Superior temporal gyrus (tissue), 1 donor: ENCODE measurements around the gene MMP7.
"Not testable (repeated sequence)": the region's sequence is repeated elsewhere in the genome, so short reads cannot be mapped to it uniquely, and the experiment has no call there.

Experiments
- DNase-seq: peaks from one replicate; pipeline ENCODE4 v3.0.0-alpha.2; 2016; ENCODE audit errors: extremely low spot score

MMP7 gene

GRCh38 chr11:102538932-102539331 lies 8.4 kb upstream of the MMP7 start:
- DNase-seq: no peak

DNA sequence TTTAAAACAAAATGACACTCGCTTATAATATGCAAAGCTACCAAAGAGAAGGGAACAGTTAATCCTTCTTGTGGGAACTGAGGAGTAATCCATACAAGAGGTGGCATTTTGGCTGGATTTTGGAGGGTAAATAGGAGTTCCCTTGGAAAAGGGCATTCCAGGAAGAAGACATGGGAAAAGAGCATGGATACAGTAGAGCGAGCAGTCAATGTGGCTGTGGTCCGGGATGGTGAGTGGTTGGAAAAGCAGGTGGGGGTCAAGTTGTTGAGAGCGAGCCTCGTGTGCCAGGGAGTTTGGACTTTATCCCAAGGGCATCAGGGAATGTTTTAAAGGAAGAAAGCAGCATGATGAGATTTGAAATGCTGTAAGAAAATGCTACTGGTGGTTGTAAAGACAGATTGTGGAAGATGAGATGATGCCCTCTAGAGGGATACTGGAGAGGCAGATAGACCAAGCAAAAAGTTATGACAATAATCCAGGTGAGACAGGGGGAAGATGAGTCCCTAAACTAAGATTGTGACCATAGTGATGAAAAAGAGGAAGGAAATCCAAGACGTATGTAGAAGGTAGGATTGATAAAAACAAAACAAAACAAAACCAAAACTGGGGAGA lies 3.8 kb upstream of the MMP7 start:
- no peak for DNase-seq

- no peak for DNase-seq
These were observed 1.9 kb downstream of the MMP7 start for GRCh38 chr11:102528618-102529017.

DNA sequence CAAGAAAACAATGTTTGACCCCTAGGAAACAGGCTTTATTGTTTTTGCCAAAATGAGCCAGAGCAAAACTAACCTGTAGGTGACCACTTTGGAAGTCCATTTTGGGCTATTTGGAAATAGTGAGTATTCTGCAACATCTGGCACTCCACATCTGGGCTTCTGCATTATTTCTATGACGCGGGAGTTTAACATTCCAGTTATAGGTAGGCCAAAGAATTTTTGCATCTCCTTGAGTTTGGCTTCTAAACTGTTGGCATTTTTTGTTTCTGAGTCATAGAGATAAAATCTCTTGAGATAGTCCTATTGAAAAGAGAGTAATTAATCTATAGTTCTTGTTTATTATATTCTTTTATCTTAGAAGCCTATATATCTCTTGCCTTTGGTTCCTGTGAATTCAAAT lies 2.9 kb downstream of the MMP7 start:
- DNase-seq: no peak

GRCh38 chr11:102527041-102527440 lies 3.5 kb downstream of the MMP7 start:
- DNase-seq: no peak

DNA sequence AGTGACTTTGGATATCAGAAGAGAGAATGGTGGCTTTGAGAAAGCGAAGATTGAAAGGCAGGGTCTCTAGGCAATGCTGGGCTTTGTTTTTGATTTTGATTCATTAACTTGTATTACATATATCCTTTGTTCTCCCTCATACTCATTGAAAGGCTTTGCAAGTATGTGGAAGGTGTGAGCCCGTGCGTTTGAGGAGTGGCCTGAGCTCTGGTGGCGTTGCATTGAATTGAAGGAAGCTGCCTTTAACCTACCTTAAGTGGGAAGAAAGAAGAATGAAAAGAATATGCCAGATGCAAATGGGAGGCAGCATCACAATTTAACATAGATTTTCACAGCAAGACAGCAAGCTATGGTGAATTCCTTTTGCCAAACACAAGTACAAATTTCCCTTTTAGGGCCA lies 6.7 kb downstream of the MMP7 start:
- DNase-seq: no peak

GRCh38 chr11:102523189-102523570 lies 7.4 kb downstream of the MMP7 start:
- DNase-seq: no peak

DNA sequence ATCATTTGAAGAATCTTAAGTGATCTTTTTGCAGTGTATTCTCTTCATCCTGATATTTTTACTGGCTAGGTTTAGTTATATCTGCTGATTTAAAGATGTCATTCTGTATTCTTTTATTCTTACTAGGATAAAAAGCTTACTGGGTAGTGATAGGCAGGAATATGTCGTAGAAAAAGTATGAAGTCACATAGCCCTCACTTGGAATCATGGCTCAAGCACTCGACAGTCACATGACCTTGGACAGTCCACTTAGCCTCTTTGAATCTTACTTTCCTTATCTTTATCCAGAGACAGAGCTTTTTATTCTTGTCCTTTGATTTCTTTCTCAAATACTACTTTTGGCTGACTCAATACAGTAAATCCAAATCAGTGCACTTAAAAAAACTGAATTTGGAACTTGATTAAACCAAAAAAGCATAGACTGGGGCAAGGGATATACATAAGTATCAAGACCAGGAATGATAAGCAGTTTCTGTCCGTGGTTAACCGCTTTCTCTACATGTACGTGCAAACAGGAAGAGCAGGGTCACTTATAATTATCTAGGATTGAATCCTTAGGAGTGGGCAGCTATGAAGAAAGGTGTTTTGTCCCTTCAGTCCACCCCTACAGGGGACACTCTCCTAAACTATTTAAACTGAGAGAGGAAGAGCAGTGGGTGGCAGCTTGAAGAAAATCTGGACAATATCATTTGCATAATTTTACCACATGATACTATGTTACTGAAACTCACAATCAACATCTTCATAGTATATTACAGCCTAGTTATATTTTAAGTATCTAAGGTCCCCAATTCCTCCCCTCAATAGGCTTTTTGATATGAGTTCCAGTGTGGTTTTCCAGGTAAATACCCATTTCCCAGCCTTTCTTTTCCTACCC lies 8.0 kb downstream of the MMP7 start:
- DNase-seq: no peak

- DNase-seq: no peak
These were observed 9.4 kb downstream of the MMP7 start for GRCh38 chr11:102521121-102521520.

GRCh38 chr11:102520514-102520913 lies 10.0 kb downstream of the MMP7 start:
- no peak for DNase-seq

DNA sequence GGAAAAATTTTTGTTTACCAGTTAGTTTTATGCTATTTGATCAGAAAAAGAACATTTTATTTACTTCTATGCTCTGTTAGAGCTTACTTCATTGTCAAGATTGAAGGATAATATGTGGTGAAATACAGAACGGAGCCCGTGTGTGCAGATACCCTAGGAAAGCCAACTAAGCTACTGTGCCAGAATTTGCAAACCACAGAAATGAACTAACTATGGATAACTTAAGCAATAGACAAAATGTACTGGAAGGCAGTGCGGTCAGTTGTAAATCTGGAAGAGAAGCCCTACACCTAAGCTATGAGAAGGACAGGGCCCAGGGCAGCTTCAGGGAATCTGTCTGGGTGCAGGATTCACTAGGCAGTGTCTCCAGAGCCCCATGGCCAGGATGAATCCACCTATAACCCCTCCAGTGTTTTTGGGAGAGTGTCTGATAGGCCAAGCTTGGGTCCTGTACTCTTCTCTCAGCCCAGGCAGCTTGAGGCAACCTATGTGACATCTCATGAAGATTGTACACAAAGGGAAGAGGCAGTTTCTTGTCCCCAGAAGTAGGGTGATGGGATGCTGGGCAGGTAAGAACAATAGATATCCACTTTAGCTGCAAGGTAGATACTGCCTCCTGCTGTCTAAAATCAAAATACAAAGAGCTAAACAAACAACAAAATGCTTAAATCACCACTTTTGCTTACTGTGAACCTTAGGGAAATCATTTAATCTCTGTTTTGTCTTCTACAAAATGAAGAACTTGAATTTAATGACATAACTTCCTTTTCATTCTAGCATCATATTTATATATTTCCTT lies 12.1 kb downstream of the MMP7 start:
- no peak for DNase-seq

GRCh38 chr11:102517670-102518069 lies 12.9 kb downstream of the MMP7 start:
- no peak for DNase-seq

DNA sequence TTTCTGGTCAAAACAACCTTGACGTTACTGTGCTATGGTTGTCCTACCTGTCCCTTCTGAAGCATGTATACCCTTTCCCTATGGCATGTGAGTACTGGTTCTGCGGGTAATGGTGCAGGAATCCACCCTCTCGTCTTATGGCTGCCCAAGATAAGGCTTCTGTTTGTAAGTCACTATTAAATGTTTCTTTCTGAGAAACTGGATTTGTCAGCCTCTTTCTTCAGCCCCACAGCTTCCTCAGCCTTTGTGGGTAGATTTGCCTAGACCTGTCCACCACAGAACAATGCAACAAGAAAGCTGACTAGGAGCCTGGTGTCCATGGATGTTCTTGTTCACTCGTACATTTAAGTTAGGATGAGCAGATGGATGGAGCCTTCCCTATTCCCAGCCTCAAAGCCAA lies 14.4 kb downstream of the MMP7 start:
- DNase-seq: no peak

- DNase-seq: no peak
These were observed 16.7 kb downstream of the MMP7 start for GRCh38 chr11:102513869-102514268.

GRCh38 chr11:102510439-102511135 lies 20.0 kb downstream of the MMP7 start:
- DNase-seq: no peak

DNA sequence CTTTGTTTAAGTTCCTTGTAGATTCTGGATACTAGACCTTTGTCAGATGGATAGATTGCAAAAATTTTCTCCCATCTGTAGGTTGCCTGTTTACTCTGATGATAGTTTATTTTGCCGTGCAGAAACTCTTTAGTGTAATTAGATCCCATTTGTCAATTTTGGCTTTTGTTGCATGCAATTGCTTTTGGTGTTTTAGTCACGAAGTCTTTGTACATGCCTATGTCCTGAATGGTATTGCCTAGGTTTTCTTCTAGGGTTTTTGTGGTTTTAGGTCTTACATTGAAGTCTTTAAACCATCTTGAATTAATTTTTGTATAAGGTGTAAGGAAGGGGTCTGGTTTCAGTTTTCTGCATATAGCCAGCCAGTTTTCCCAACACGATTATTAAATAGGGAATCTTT lies 27.7 kb downstream of the MMP7 start:
- not testable (repeated sequence) for DNase-seq

GRCh38 chr11:102500829-102501228 lies 29.7 kb downstream of the MMP7 start:
- DNase-seq: no peak

DNA sequence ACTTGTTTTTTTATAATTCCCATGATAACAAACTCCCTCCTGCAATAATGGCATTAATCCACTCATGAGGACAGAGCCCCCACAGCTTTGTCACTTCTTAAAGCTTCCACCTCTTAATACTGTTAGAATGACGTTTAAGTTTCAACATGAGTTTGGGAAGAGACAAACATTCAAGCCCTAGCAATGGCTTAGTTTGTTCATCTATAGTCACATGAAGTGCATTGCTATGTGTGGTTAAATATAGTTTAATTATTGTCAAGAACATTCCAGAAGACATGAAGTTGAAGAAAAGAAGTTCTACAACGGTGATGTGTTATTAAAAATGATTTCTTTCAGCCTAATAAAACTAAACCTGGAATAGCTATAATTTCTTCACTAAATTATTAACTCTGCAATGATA lies 30.6 kb downstream of the MMP7 start:
- DNase-seq: no peak

DNA sequence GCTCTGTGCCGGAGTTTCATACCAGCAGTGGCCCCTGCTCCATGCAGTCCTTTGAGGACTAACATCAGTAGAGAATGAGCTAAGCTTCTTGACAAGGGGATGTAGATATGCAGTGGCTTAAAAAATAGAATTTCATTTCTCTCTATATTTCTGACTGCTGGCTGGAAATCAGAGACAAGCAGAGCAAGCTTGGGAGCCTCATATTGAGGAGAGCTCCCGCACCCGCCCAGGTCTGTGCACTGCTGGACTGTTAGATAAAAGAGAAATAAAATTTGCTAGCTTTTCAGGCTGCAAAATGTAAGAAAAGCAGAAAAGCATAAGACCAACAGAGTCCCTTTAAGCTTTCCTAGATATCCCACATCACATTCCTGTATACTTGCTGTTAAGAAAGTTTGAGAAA lies 31.4 kb downstream of the MMP7 start:
- DNase-seq: no peak

- DNase-seq: no peak
These were observed 33.5 kb downstream of the MMP7 start for GRCh38 chr11:102497061-102497460.

- peak; percentile 97 for DNase-seq
These were observed 35.1 kb downstream of the MMP7 start for GRCh38 chr11:102495161-102496042.
